ENCODE data around the gene NDUFAF8. TPM values are rescaled to one million over a fixed set of nuclear protein-coding genes. Genes with fewer than 3 reads are reported as not detected.

Gene NDUFAF8
- total RNA-seq, 2 experiments from 2014 or later, result 72.3 to 75.4 TPM

- no peaks in the 10 kb centered on the region for H3K27me3 Mint-ChIP-seq
- CTCF ChIA-PET, result no interaction called here
- no peak for TF ChIP-seq CTCF (IDR thresholded peaks at IDR 0.05)
- H3K27ac Mint-ChIP-seq, result no peak overlapping the region
- ATAC-seq (no peak), DNase-seq (no peak)
- intact Hi-C loops (cut with micrococcal nuclease), result no loop called here
- no peak overlapping the region for H3K4me3 Mint-ChIP-seq
- no peaks in the 10 kb centered on the region for H3K4me1 Mint-ChIP-seq (ENCODE audit: low read depth)
- H3K36me3 Mint-ChIP-seq (ENCODE audit: low read depth), result no peaks in the 10 kb centered on the region
- H3K9me3 Mint-ChIP-seq, result no peaks in the 10 kb centered on the region
- POLR2A ChIA-PET, result no interaction called here
Observed at GRCh38 chr17:81191646-81192045, 47.5 kb upstream of the NDUFAF8 start.

DNA sequence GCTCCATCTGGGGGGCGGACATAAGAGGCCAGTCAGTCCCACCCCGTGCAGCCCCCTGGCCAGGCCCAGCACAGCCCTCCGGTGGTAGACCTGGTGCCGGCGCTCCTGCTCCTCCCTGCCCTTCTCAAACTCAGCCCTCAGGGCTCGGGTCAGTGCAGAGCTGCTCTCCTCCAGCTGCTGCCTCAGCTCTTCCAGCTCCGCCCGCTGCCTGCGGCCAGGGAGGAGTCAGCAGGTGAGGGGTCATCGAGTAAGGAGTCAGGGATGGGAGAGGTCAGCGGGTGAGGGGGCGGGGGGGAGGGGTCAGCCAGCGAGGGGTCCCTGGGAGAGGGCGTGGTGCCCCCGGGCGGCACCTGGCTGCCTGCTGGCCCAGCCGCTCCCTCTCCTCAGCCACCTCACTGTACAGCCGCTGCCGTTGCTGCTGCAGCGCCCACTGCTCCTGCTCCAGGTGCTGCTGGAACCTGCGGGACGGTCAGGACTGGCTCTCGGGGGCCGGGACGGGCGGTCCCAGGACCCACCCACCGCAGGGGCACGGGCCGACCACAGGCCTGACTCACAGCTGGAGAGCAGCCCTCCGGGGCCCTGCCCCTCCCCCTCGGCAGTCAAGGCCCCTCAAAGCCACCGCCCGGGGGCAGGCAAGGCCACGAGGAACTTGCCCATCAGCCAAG is 46.6 kb upstream of the NDUFAF8 start:
- H3K4me1 Mint-ChIP-seq (ENCODE audit: low read depth), result no peaks in the 10 kb centered on the region
- H3K27me3 Mint-ChIP-seq, result no peaks in the 10 kb centered on the region
- ChIA-PET POLR2A (no interaction called here), CTCF (no interaction called here)
- no peak for DNase-seq
- no peaks in the 10 kb centered on the region for H3K9me3 Mint-ChIP-seq
- H3K36me3 Mint-ChIP-seq (ENCODE audit: low read depth), result no peaks in the 10 kb centered on the region
- no peak for TF ChIP-seq CTCF (IDR thresholded peaks at IDR 0.05)
- H3K4me3 Mint-ChIP-seq, result no peak overlapping the region
- ATAC-seq, result no peak
- no peak overlapping the region for H3K27ac Mint-ChIP-seq
- intact Hi-C loops (cut with micrococcal nuclease), result no loop called here

DNA sequence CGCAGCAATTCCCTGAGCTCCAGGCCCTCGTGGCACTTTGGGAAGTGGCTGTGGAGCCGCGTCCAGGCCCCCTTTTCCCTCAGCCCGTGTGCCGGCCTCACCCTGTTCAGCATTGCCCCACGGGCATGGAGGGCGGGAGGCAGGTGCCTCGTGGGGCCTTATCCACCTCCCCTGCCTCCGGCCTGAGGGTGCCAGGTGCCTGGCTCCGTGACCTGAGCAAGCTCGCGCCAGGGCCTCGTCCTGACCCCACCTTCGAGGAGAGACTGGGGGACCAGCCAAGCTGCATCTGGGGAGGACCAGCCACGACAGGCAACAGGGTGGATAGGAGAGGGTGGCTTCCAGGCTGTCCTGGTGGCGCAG is 46.1 kb upstream of the NDUFAF8 start:
- H3K9me3 Mint-ChIP-seq, result no peaks in the 10 kb centered on the region
- H3K27me3 Mint-ChIP-seq, result no peaks in the 10 kb centered on the region

DNA sequence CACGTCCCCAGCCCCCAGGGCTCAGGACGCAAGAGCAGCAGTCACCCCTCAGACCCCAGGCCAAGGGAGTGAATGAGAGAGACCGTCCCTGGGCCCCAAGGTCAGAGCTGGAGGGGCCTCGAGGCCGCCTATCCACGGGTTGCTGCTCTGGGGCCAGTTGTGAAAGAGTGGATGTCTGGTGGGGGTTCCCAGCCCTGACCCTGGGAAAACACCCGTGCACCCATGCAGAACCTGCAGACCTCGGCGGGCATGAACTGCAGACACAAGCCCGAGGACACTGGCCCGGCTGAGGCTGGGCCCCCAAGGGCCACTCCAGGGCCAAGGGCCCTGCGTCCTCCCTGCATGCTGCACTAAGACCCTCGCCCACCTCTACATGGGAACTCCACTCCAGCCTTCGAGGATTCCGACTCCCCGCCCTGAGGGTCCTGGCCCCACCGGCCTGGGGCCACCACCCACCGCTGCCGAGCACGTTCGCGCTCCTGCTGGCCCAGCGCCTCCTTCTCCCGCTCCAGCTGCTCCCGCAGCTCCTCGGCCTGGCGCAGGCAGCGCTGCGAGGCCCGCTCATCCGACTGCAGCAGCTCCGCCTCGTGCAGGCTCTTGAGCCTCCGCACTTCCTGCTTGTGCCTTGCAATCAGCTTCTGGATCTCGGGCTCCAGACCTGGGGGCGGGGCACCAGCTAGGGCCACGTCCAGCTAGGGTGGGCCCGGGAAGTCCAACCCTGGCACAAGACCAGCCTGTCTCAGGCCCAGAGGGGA is 45.5 kb upstream of the NDUFAF8 start:
- DNase-seq (no peak), ATAC-seq (no peak)
- no peaks in the 10 kb centered on the region for H3K4me1 Mint-ChIP-seq (ENCODE audit: low read depth)
- TF ChIP-seq CTCF (IDR thresholded peaks at IDR 0.05), result no peak
- POLR2A ChIA-PET, result no interaction called here
- no peak overlapping the region for H3K27ac Mint-ChIP-seq
- H3K36me3 Mint-ChIP-seq (ENCODE audit: low read depth), result no peaks in the 10 kb centered on the region
- intact Hi-C loops (cut with micrococcal nuclease), result no loop called here
- H3K27me3 Mint-ChIP-seq, result no peaks in the 10 kb centered on the region
- CTCF ChIA-PET, result no interaction called here
- H3K4me3 Mint-ChIP-seq, result no peak overlapping the region
- no peaks in the 10 kb centered on the region for H3K9me3 Mint-ChIP-seq

More for the DNA sequence above, 46.1 kb upstream of the NDUFAF8 start:
- no peak for TF ChIP-seq CTCF (IDR thresholded peaks at IDR 0.05)
- Mint-ChIP-seq H3K36me3 (ENCODE audit: low read depth) (no peaks in the 10 kb centered on the region), H3K4me3 (no peak overlapping the region), H3K4me1 (ENCODE audit: low read depth) (no peaks in the 10 kb centered on the region), H3K27ac (no peak overlapping the region)
- ATAC-seq, result no peak
- ChIA-PET POLR2A (no interaction called here), CTCF (no interaction called here)
- intact Hi-C loops (cut with micrococcal nuclease), result no loop called here
- no peak for DNase-seq

DNA sequence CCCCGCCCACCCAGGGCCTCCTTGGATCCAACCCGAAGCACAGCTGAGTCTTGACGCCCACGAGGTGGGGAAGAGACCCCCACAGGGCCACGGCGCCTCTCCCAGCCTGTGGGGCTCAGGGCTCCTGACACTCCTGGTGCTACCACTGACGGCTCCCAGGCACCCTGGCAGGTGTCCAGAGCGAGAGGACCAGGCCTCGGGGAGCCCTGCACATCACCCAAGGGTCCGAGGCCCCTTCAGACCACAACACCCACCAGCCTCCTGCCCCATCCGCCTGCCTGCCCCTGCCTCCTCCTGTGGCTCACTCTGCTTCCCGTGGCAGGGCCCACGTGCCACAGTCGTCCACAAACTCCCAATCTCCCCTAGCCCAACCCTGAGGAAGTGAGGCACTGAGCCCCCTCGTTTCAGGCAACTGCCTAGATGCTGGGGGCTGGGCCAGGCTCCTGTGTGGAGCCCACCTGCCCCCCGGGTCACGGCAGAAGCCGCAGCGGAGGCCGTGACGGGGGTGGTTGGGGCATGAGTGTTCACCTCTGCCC is 44.8 kb upstream of the NDUFAF8 start:
- POLR2A ChIA-PET, result no interaction called here
- Mint-ChIP-seq H3K36me3 (ENCODE audit: low read depth) (no peaks in the 10 kb centered on the region), H3K9me3 (no peaks in the 10 kb centered on the region), H3K27ac (no peak overlapping the region), H3K4me3 (no peak overlapping the region), H3K27me3 (no peaks in the 10 kb centered on the region), H3K4me1 (ENCODE audit: low read depth) (no peaks in the 10 kb centered on the region)
- intact Hi-C loops (cut with micrococcal nuclease), result no loop called here
- TF ChIP-seq CTCF (IDR thresholded peaks at IDR 0.05), result no peak
- DNase-seq (no peak), ATAC-seq (no peak)
- CTCF ChIA-PET, result no interaction called here
